ENCODE data around the gene ASS1.

DNA sequence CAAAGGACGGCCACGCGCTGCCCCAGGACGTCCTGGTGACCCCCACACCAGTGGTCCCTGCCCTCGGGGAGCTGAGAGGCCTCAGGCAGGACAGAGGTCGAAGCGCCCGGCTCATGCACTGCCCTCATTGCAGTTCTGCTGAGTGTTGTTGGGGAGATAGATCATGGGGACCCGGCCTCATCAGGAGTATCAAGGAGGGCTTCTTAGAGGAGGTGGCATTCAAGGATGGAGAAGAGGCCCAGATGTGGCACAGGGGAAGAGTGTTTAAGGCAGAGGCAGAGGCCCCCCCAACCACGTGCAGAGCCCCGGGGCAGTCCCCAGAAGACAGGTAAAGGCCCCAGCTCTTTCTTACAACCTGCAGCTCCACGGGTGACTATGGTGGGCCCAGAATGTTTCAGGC is 26.2 kb downstream of the ASS1 start:
- no peak for TF ChIP-seq CTCF (IDR thresholded peaks at IDR 0.05)
- TF ChIP-seq ZFX (IDR thresholded peaks at IDR 0.05; ENCODE audit: borderline replicate concordance), result no peak
